HEK293 (cell line): Measurements from ENCODE around the gene BCL7A.

Source experiments
- CTCF ChIA-PET: fragments of 350-600 bp; formaldehyde crosslinking; extraction: SDS; loops from one replicate; lab custom pipeline; 2021; ENCODE audit warnings: antibody characterized with exemption; lab: Yijun Ruan, JAX
- POLR2A ChIA-PET: fragments of 300-600 bp; formaldehyde crosslinking; extraction: SDS; loops from one replicate; lab custom pipeline; 2020; ENCODE audit warnings: antibody characterized with exemption, inconsistent platforms; lab: Yijun Ruan, JAX
- H3K27ac ChIP-seq: fragments of 200-500 bp; sonication (Bioruptor generic); 2 replicates; pipeline ENCODE4 v1.5.1; 2014; ENCODE audit warnings: low read depth, low read length, control low read depth, inconsistent platforms; ENCODE audit errors: extremely low read depth
- H3K36me3 ChIP-seq, 2 experiments: fragments of 200-500 bp in 1 of 2; sonication (Bioruptor generic) in 1 of 2; 1 replicate in 1 of 2; 2 replicates in 1 of 2; pipeline ENCODE4 v1.5.1; 2014 to 2017; ENCODE audit warnings: inconsistent platforms in 2 of 2, low read length in 2 of 2; ENCODE audit not compliant: control insufficient read depth in 2 of 2, insufficient read depth in 1 of 2
- H3K4me1 ChIP-seq: fragments of 200-500 bp; sonication (Bioruptor generic); 2 replicates; pipeline ENCODE4 v1.5.1; 2014; ENCODE audit warnings: mild to moderate bottlenecking, low read length, inconsistent platforms; ENCODE audit not compliant: control insufficient read depth, insufficient read depth
- H3K4me3 ChIP-seq: 2 replicates; pipeline ENCODE4 v1.5.1; 2011; ENCODE audit warnings: low read depth, mild to moderate bottlenecking, control low read depth, low read length, moderate library complexity
- H3K9me3 ChIP-seq: fragments of 200-500 bp; sonication (Bioruptor generic); 2 replicates; pipeline ENCODE4 v1.5.1; 2014; ENCODE audit warnings: low read depth, low read length, inconsistent platforms; ENCODE audit not compliant: control insufficient read depth, insufficient read depth
- ATF2 ChIP-seq: fragments of 450-650 bp; formaldehyde crosslinking; IDR thresholded peaks from 2 replicates; pipeline ENCODE4 v1.5.1; 2016; ENCODE audit warnings: missing biosample characterization, missing genetic modification characterization, low read depth
- CTCF ChIP-seq: fragments of 450-650 bp; formaldehyde crosslinking; IDR thresholded peaks from 2 replicates; pipeline ENCODE4 v1.5.1; 2016; ENCODE audit warnings: missing biosample characterization, missing genetic modification characterization
- EGR2 ChIP-seq: fragments of 450-650 bp; formaldehyde crosslinking; IDR thresholded peaks from 2 replicates; pipeline ENCODE4 v1.5.1; 2016; ENCODE audit warnings: low read depth, missing biosample characterization, missing genetic modification characterization
- ELK4 ChIP-seq: IDR thresholded peaks from 2 replicates; pipeline ENCODE4 v1.6.1; 2011; ENCODE audit warnings: mild to moderate bottlenecking, low read depth, low read length, borderline replicate concordance
- GFI1B ChIP-seq: fragments of 450-650 bp; formaldehyde crosslinking; IDR thresholded peaks from 2 replicates; pipeline ENCODE4 v1.5.1; 2016; ENCODE audit warnings: missing biosample characterization, missing genetic modification characterization
- KLF8 ChIP-seq: fragments of 450-650 bp; formaldehyde crosslinking; IDR thresholded peaks from 2 replicates; pipeline ENCODE4 v1.5.1; 2016; ENCODE audit warnings: missing biosample characterization, missing genetic modification characterization
- TRIM28 ChIP-seq: IDR thresholded peaks from 2 replicates; pipeline ENCODE4 v1.6.1; 2011; ENCODE audit warnings: low read length, control low read depth, borderline replicate concordance
- WT1 ChIP-seq: fragments of 450-650 bp; formaldehyde crosslinking; IDR thresholded peaks from 2 replicates; pipeline ENCODE4 v1.5.1; 2016; ENCODE audit warnings: missing biosample characterization, missing genetic modification characterization
- ZBTB7A ChIP-seq: fragments of 450-650 bp; formaldehyde crosslinking; IDR thresholded peaks from 2 replicates; pipeline ENCODE4 v1.5.1; 2016; ENCODE audit warnings: low read depth, missing biosample characterization, missing genetic modification characterization
- ZBTB8A ChIP-seq: fragments of 450-650 bp; formaldehyde crosslinking; IDR thresholded peaks from 2 replicates; pipeline ENCODE4 v1.5.1; 2016; ENCODE audit warnings: missing biosample characterization, missing genetic modification characterization
- ZFHX2 ChIP-seq: fragments of 450-650 bp; formaldehyde crosslinking; conservative IDR thresholded peaks from 2 replicates; pipeline ENCODE4 v1.5.1; 2016; ENCODE audit warnings: missing biosample characterization, missing genetic modification characterization
- ZNF10 ChIP-seq: fragments of 450-650 bp; formaldehyde crosslinking; IDR thresholded peaks from 2 replicates; pipeline ENCODE4 v1.5.1; 2017; ENCODE audit warnings: missing biosample characterization, missing genetic modification characterization
- ZNF112 ChIP-seq: fragments of 450-650 bp; formaldehyde crosslinking; IDR thresholded peaks from 2 replicates; pipeline ENCODE4 v1.5.0; 2017; ENCODE audit warnings: missing biosample characterization, missing genetic modification characterization
- ZNF133 ChIP-seq: fragments of 450-650 bp; formaldehyde crosslinking; IDR thresholded peaks from 2 replicates; pipeline ENCODE4 v1.5.1; 2016; ENCODE audit warnings: missing biosample characterization, missing genetic modification characterization
- ZNF157 ChIP-seq: fragments of 450-650 bp; formaldehyde crosslinking; IDR thresholded peaks from 2 replicates; pipeline ENCODE4 v1.5.1; 2016; ENCODE audit warnings: missing biosample characterization, missing genetic modification characterization
- ZNF214 ChIP-seq: fragments of 450-650 bp; formaldehyde crosslinking; IDR thresholded peaks from 2 replicates; pipeline ENCODE4 v1.5.1; 2017; ENCODE audit warnings: missing biosample characterization, mild to moderate bottlenecking, missing genetic modification characterization, borderline replicate concordance
- ZNF335 ChIP-seq: fragments of 450-650 bp; formaldehyde crosslinking; conservative IDR thresholded peaks from 2 replicates; pipeline ENCODE4 v1.5.1; 2016; ENCODE audit warnings: missing biosample characterization, missing genetic modification characterization
- ZNF354C ChIP-seq: fragments of 450-650 bp; formaldehyde crosslinking; IDR thresholded peaks from 2 replicates; pipeline ENCODE4 v1.5.1; 2016; ENCODE audit warnings: missing biosample characterization, missing genetic modification characterization, low read depth, borderline replicate concordance
- ZNF391 ChIP-seq: fragments of 450-650 bp; formaldehyde crosslinking; IDR thresholded peaks from 2 replicates; pipeline ENCODE4 v1.5.1; 2016; ENCODE audit warnings: low read depth, missing biosample characterization, missing genetic modification characterization, borderline replicate concordance
- ZNF394 ChIP-seq: fragments of 450-650 bp; formaldehyde crosslinking; IDR thresholded peaks from 2 replicates; pipeline ENCODE4 v1.5.1; 2016; ENCODE audit warnings: missing biosample characterization, missing genetic modification characterization, mild to moderate bottlenecking, moderate library complexity, borderline replicate concordance
- ZNF48 ChIP-seq: fragments of 450-650 bp; formaldehyde crosslinking; IDR thresholded peaks from 2 replicates; pipeline ENCODE4 v1.5.1; 2016; ENCODE audit warnings: missing biosample characterization, missing genetic modification characterization
- ZNF501 ChIP-seq: fragments of 450-650 bp; formaldehyde crosslinking; IDR thresholded peaks from 2 replicates; pipeline ENCODE4 v1.5.1; 2016; ENCODE audit warnings: missing biosample characterization, missing genetic modification characterization
- ZNF623 ChIP-seq: fragments of 450-650 bp; formaldehyde crosslinking; IDR thresholded peaks from 2 replicates; pipeline ENCODE4 v1.5.1; 2016; ENCODE audit warnings: missing biosample characterization, missing genetic modification characterization
- ZNF677 ChIP-seq: fragments of 450-650 bp; IDR thresholded peaks from 2 replicates; pipeline ENCODE4 v1.5.0; 2018; ENCODE audit warnings: missing biosample characterization, mild to moderate bottlenecking, missing genetic modification characterization, moderate library complexity
- ZNF785 ChIP-seq: fragments of 450-650 bp; formaldehyde crosslinking; IDR thresholded peaks from 2 replicates; pipeline ENCODE4 v1.5.1; 2016; ENCODE audit warnings: missing biosample characterization, missing genetic modification characterization
- TF ChIP-seq, protein P1 (sequence below): fragments of 450-650 bp; formaldehyde crosslinking; IDR thresholded peaks from 2 replicates; pipeline ENCODE4 v1.5.1; 2016; ENCODE audit warnings: missing biosample characterization, missing genetic modification characterization
- TF ChIP-seq, protein P2 (sequence below): fragments of 450-650 bp; formaldehyde crosslinking; IDR thresholded peaks from 2 replicates; pipeline ENCODE4 v1.5.1; 2016; ENCODE audit warnings: missing biosample characterization, missing genetic modification characterization

BCL7A gene

GRCh38 chr12:122093098-122093883 is 71.6 kb downstream of the BCL7A start (continued):
- TF ChIP-seq ZNF157 (tag by site-specific recombination) = no peak
- TF ChIP-seq ATF2 (tag by site-specific recombination) = no peak
- no peak for TF ChIP-seq ZBTB7A (tag by site-specific recombination)
- TF ChIP-seq, protein P1, sequence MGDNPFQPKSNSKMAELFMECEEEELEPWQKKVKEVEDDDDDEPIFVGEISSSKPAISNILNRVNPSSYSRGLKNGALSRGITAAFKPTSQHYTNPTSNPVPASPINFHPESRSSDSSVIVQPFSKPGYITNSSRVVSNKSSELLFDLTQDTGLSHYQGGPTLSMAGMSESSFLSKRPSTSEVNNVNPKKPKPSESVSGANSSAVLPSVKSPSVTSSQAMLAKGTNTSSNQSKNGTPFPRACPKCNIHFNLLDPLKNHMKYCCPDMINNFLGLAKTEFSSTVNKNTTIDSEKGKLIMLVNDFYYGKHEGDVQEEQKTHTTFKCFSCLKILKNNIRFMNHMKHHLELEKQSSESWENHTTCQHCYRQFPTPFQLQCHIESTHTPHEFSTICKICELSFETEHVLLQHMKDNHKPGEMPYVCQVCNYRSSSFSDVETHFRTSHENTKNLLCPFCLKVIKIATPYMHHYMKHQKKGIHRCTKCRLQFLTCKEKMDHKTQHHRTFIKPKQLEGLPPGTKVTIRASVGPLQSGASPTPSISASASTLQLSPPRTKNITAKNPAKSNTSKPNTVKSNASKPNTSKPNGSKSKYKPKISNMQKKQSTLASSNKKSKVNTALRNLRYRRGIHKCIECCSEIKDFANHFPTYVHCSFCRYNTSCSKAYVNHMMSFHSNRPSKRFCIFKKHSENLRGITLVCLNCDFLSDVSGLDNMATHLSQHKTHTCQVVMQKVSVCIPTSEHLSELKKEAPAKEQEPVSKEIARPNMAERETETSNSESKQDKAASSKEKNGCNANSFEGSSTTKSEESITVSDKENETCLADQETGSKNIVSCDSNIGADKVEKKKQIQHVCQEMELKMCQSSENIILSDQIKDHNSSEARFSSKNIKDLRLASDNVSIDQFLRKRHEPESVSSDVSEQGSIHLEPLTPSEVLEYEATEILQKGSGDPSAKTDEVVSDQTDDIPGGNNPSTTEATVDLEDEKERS (tag by site-specific recombination) = no peak
- TF ChIP-seq WT1 (tag by site-specific recombination) = no peak
- TF ChIP-seq ZNF10 = no peak
- TF ChIP-seq ZNF214 = no peak
- no peak for TF ChIP-seq ZNF354C
- no peak for TF ChIP-seq ZNF391
- no peak for TF ChIP-seq ZNF623 (tag by site-specific recombination)
- TF ChIP-seq ZFHX2 (tag by site-specific recombination) = peak; percentile 84
- TF ChIP-seq CTCF (tag by site-specific recombination) = no peak
- TF ChIP-seq, protein P2, sequence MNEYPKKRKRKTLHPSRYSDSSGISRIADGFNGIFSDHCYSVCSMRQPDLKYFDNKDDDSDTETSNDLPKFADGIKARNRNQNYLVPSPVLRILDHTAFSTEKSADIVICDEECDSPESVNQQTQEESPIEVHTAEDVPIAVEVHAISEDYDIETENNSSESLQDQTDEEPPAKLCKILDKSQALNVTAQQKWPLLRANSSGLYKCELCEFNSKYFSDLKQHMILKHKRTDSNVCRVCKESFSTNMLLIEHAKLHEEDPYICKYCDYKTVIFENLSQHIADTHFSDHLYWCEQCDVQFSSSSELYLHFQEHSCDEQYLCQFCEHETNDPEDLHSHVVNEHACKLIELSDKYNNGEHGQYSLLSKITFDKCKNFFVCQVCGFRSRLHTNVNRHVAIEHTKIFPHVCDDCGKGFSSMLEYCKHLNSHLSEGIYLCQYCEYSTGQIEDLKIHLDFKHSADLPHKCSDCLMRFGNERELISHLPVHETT (tag by site-specific recombination) = 0 out of 2 replicates have a peak, but pooled peaks have one; percentile 13
- TF ChIP-seq ZNF112 (tag by site-specific recombination) = no peak
- no peak for TF ChIP-seq ZBTB8A
- TF ChIP-seq ELK4 = no peak
- TF ChIP-seq TRIM28 = no peak

GRCh38 chr12:122094137-122094734 is 72.6 kb downstream of the BCL7A start:
- peaks cover 0 to 5% of the 10 kb centered on the region in 2 experiments; a peak in 2 of 3 replicates for H3K36me3 ChIP-seq
- no peak overlapping the region for H3K27ac ChIP-seq
- no peaks in the 10 kb centered on the region for H3K9me3 ChIP-seq
- no peak overlapping the region for H3K4me3 ChIP-seq
- H3K4me1 ChIP-seq = peaks cover 11% of the 10 kb centered on the region
- ChIA-PET POLR2A (no interaction called here), CTCF (no interaction called here)
- no peak for TF ChIP-seq WT1 (tag by site-specific recombination)
- TF ChIP-seq EGR2 (tag by site-specific recombination) = peak; percentile 83; the same call in 1 of the 2 replicates
- no peak for TF ChIP-seq ZNF335
- no peak for TF ChIP-seq GFI1B
- TF ChIP-seq ZNF677 (tag by site-specific recombination) = no peak
- TF ChIP-seq KLF8 (tag by site-specific recombination) = 0 out of 2 replicates have a peak, but pooled peaks have one; percentile 8
- peak; percentile 72; the same call in 1 of the 2 replicates for TF ChIP-seq ZNF785
- TF ChIP-seq ZNF501 = no peak
- TF ChIP-seq ZNF48 (tag by site-specific recombination) = no peak
- no peak for TF ChIP-seq ZNF394 (tag by site-specific recombination)
- no peak for TF ChIP-seq ELK4
- TF ChIP-seq ZNF133 = no peak; the same call in 1 of the 2 replicates
